UCSD-AML1 (cell line): ENCODE data around the gene MED12.
A peak's percentile ranks its signal among the peaks of the same experiment; 100 is the strongest.

ENCODE experiments used
- DNase-seq: peaks from one replicate; lab custom pipeline; 2025; ENCODE audit not compliant: unreplicated experiment; lab: John Stamatoyannopoulos, UW

The MED12 gene

GRCh38 chrX:71107245-71107644 is 11.2 kb upstream of the MED12 start:
- no peak for DNase-seq

GRCh38 chrX:71107762-71108360 is 10.5 kb upstream of the MED12 start:
- peak; percentile 36 for DNase-seq

- no peak for DNase-seq
Measured at GRCh38 chrX:71109051-71109450, 9.3 kb upstream of the MED12 start.

GRCh38 chrX:71111141-71111843 is 7.1 kb upstream of the MED12 start, which contains the start of gene IL2RG:
Gene IL2RG (minus strand): TSS chrX:71111577. CDS start chrX:71111539, 38 bp downstream.
- DNase-seq: peak; percentile 65

GRCh38 chrX:71111921-71112431 is 6.4 kb upstream of the MED12 start:
- no peak for DNase-seq

- DNase-seq: no peak
Measured at GRCh38 chrX:71117358-71117757, 1.0 kb upstream of the MED12 start.

- DNase-seq: no peak
Measured at GRCh38 chrX:71118985-71119535, 664 bp downstream of the MED12 start.

- no peak for DNase-seq
Measured at GRCh38 chrX:71128166-71128833, 9.9 kb downstream of the MED12 start.

GRCh38 chrX:71128915-71129765 is 10.7 kb downstream of the MED12 start:
- peak; percentile 74 for DNase-seq

- DNase-seq: no peak
Measured at GRCh38 chrX:71131510-71131909, 13.1 kb downstream of the MED12 start.

GRCh38 chrX:71140440-71140839 is 22.0 kb downstream of the MED12 start:
- DNase-seq: no peak

- DNase-seq: no peak
Measured at GRCh38 chrX:71143508-71143907, 25.1 kb downstream of the MED12 start.

GRCh38 chrX:71144651-71145050 is 26.3 kb downstream of the MED12 start, which contains the start of gene NLGN3:
Gene NLGN3 (plus strand): TSS chrX:71144841. CDS start chrX:71147750, 2,909 bp downstream.
- no peak for DNase-seq

- DNase-seq: no peak
Measured at GRCh38 chrX:71147496-71148277, 29.3 kb downstream of the MED12 start.

GRCh38 chrX:71148278-71148663 is 29.9 kb downstream of the MED12 start:
- no peak for DNase-seq

- DNase-seq: no peak
Measured at GRCh38 chrX:71151366-71151765, 33.0 kb downstream of the MED12 start.

GRCh38 chrX:71154196-71154595 is 35.8 kb downstream of the MED12 start:
- DNase-seq: no peak

GRCh38 chrX:71154641-71155040 is 36.2 kb downstream of the MED12 start:
- DNase-seq: no peak

GRCh38 chrX:71158603-71159002 is 40.2 kb downstream of the MED12 start:
- no peak for DNase-seq

- DNase-seq: no peak
Measured at GRCh38 chrX:71159335-71159734, 40.9 kb downstream of the MED12 start.
